T-helper 1 cell treated with Interleukin-12 subunit alpha and Interleukin-12 subunit beta and Interleukin-4 antibody, amounts not matched to agents 30 ng/mL and 1 ng/mL, for 36 hours (primary cell): Measurements from ENCODE around the gene CREB3. TPM values are rescaled to one million over a fixed set of nuclear protein-coding genes. Genes with fewer than 3 reads are reported as not detected.

Source experiments
- intact Hi-C: fragments of 100-400 bp; cut with micrococcal nuclease; formaldehyde crosslinking; loops from one replicate; pipeline ENCODE4 v1.15.1; 2024
- total RNA-seq: library from RNA; stranded (reverse); gene quantifications from 2 replicates; pipeline ENCODE4 v1.2.3, GENCODE V29; 2022

Gene CREB3
- total RNA-seq, 1 donor from 2014 or later, result 22.9 TPM

GRCh38 chr9:35700031-35700430, 32.4 kb upstream of the CREB3 start:
- intact Hi-C loops, result no loop called here

- intact Hi-C loops, result no loop called here
These were observed 31.5 kb upstream of the CREB3 start for GRCh38 chr9:35700942-35701341.

- intact Hi-C loops, result no loop called here
These were observed 29.8 kb upstream of the CREB3 start for GRCh38 chr9:35702696-35703095.

GRCh38 chr9:35703906-35704672, 28.4 kb upstream of the CREB3 start:
- intact Hi-C loops, result no loop called here

GRCh38 chr9:35705372-35705771, 27.1 kb upstream of the CREB3 start:
- intact Hi-C loops, result no loop called here

- intact Hi-C loops, result no loop called here
These were observed 26.5 kb upstream of the CREB3 start for GRCh38 chr9:35705836-35706430.

GRCh38 chr9:35706951-35707350, 25.5 kb upstream of the CREB3 start:
- intact Hi-C loops, result no loop called here

GRCh38 chr9:35708146-35708545, 24.3 kb upstream of the CREB3 start:
- intact Hi-C loops, result no loop called here

GRCh38 chr9:35710818-35711500, 21.5 kb upstream of the CREB3 start:
- intact Hi-C loops, result no loop called here

GRCh38 chr9:35711501-35712428, 20.7 kb upstream of the CREB3 start:
- intact Hi-C loops, result no loop called here

GRCh38 chr9:35712762-35713400, 19.6 kb upstream of the CREB3 start:
- intact Hi-C loops, result no loop called here

- intact Hi-C loops, result no loop called here
These were observed 18.9 kb upstream of the CREB3 start for GRCh38 chr9:35713578-35713977.

GRCh38 chr9:35714123-35714522, 18.3 kb upstream of the CREB3 start:
- intact Hi-C loops, result no loop called here

- intact Hi-C loops, result no loop called here
These were observed 17.8 kb upstream of the CREB3 start for GRCh38 chr9:35714579-35715252.

- intact Hi-C loops, result no loop called here
These were observed 16.2 kb upstream of the CREB3 start for GRCh38 chr9:35716230-35716629.

- intact Hi-C loops, result no loop called here
These were observed 15.2 kb upstream of the CREB3 start for GRCh38 chr9:35717132-35717870.

- intact Hi-C loops, result no loop called here
These were observed 13.6 kb upstream of the CREB3 start for GRCh38 chr9:35718721-35719511.

GRCh38 chr9:35719546-35719945, 12.9 kb upstream of the CREB3 start:
- intact Hi-C loops, result no loop called here

GRCh38 chr9:35723426-35723825, 9.0 kb upstream of the CREB3 start:
- intact Hi-C loops, result no loop called here
